A172 (cell line): Measurements from ENCODE around the gene RUVBL1. TPM values are rescaled to one million over a fixed set of nuclear protein-coding genes. Genes with fewer than 3 reads are reported as not detected.
"Not testable (repeated sequence)": the region's sequence is repeated elsewhere in the genome, so short reads cannot be mapped to it uniquely, and the experiment has no call there.

Experiments used
- DNase-seq: peaks from one replicate; pipeline ENCODE4 v3.0.0-alpha.2; 2015; ENCODE audit warnings: low spot score
- total RNA-seq: library from RNA; depleted of rRNA; stranded (reverse); fragments of >200 nt; shearing (Covaris generic); gene quantifications from 2 replicates; pipeline ENCODE4 v1.2.3, GENCODE V29; 2014; rRNA removed

The RUVBL1 gene
- 169 and 205 TPM in 2 replicates for total RNA-seq

DNA sequence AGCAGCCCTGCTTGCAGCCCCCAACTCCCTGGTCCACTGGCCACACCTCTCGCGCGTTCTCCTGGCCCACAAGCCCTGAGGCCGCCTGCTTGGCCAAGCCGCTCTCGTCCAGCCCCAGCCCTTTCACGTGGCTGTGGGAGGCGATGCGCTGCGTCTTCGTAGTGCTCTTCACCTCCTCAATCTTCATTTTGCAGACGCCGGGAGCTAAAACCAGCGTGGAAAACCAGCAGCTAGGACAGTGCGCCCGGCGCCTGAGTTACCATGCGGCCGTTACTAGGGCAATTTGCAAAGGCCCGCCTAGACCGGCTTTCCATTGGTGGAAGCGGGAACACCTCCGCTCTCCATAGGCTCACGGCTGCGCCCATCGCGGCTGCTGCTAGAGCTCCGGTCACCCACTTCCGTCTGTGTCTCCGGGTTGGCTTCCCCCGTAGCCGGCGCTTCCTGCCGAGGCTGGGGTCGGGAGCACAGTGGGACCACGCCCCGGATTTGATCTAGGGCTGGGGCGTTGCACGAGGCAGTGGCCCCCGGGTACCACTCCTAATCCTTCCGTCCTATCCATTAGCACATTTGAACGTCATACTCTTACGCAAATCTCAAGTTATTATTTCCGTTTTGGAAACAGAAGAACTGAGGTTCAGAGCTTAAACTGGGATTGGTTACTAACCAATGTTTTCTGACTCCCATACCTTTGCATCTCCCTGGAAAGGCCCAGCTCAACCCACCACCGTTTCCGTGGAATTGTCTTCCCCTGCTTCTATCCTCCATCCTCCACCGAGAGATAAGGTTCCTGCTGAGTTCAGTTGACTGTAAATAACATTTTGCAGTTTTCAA is at the start of gene RUVBL1:
TSS of gene RUVBL1 (minus strand) at position 275 of the 831 bp plus-strand sequence. CDS start at position 187, 88 bp downstream.
- peak; percentile 97 for DNase-seq

DNA sequence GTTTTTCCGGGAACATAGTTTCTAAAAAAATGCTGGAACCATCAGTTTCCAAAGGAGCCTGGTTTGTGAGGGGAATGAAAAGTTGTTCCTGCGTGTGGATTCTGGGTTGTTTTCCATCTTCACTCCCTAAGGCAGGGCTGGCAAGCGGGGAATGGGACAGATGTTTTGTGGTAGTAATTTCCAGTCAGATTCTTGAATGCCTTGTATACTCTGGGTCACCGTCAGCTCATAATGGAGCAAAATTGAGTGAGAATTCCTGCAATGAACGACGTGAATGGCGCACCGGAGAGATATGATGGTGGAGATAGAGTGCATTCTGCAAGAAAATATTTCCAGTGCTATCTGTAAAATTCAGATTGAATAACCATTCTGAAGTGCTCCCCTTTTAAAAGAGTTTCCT is 49.6 kb upstream of the RUVBL1 start:
- no peak for DNase-seq

DNA sequence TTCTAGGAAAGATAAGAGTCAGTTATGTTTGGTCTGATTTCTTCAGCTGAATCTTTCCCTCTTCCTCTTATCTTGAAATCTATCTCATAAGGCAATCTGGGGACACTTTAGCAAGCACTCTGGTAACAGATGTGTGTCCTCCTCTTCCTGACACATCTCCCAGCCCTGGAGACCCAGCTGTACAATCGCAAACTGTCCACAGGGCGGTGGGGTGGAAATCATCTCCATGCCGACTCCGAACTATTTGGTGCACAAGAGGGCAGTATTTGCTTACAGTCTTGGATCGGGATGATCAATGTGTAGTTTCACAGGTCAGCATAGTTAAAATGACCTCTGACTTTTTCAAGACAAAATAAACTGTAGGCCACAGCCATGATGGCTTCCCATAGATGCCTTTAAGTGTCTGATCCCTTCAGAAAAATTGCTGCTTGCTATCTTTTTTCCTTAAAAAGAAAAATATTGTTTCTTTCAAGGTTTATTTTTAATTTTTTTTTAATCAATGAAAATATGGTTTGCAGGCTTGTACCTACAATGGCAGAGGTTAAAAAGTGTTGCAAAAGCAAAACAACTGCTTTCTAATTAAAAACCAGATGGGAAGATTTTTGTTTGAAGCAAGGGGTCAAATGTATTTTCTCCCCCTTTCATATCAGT is 47.4 kb upstream of the RUVBL1 start:
- peak; percentile 61 for DNase-seq

DNA sequence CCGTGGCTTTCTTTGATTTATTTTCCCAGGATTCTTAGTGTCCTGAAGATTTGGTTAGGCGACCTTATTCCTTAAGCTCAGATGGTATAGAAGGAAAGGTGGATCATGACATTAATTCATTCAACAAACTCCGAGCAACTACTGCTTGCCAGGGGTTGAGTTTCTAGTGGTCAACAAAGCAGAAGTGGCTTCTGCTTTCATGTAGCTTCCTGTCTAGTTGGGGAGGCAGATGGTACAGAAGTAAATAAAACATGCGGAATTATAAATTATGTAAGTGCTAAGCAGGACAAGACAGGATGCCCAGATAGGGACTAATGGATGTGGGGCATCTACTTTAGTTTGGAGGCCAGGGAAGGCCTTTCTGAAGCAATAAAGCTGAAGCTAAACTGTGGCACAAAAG is 45.2 kb upstream of the RUVBL1 start:
- DNase-seq: no peak

DNA sequence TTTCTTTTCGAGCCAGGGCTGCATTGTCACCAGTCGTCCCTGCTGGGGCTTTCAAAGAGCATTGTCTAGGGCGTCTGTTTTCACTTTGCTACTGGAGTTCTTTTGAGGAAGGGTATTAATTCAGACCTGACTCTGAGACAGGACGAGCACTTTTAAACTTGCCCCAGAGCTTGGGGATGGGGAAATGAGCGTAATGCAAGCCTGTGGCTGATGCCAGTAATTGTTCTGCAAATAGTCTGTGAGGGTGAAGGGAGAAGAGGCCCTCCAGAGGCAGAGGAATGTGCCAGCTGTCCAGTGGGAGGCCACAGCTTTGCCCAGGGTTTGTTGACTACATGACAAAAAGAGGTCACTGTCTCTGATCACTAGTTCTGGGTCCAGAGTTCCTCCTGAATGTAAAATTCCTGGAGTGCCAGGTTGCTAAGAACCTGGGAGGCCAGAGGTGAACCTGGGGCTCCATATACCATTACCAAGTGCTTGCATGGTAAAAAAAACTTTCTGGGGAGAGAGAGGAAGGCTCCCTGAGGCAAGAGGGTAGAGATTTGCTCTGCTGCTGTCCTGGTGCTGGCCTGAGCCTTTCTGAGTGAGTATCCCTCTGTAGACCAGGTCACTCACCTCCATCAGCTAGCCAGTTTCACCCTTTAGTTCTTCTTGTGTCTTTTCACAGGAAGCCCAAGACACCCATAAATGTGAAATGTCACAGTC is 44.5 kb upstream of the RUVBL1 start:
- DNase-seq: no peak

DNA sequence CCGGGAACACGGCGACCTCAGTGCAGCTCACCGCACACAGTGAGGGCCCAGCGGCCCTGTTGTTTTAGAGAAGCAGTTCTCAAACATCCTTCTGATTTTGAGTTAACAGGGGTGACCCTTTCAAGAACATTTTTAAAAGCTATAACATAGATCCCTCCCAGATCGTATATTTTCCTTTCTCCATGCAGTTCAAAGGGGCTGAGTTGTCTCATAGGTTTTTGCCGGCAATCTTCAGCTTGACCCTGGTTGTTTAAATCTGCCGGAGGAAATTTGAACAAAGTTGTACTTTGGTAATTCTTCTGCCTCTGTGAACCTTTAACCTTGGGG is 44.0 kb upstream of the RUVBL1 start:
- DNase-seq: no peak

DNA sequence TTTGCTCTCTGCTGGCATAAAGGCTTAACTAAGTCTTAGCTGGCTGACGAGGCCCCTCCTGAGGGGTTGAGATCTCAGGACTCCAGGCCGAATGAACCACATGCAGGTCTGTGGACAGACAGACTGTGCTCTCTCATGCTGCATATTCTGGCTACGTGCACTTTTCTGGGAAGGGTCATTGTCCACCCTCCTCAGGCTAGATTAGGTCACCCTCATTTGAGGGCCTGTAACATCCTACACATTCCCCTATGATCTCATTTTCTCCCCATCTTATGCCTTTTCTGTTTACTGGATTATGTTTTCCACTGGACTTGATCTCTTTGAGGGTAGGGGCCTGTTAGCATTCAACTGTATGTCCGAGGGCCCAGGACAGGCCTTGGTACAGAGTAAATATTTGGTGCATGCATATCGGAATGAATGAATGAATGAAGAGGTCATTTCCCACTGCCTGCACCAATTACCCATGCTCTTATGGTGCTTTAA is 43.4 kb upstream of the RUVBL1 start:
- no peak for DNase-seq

DNA sequence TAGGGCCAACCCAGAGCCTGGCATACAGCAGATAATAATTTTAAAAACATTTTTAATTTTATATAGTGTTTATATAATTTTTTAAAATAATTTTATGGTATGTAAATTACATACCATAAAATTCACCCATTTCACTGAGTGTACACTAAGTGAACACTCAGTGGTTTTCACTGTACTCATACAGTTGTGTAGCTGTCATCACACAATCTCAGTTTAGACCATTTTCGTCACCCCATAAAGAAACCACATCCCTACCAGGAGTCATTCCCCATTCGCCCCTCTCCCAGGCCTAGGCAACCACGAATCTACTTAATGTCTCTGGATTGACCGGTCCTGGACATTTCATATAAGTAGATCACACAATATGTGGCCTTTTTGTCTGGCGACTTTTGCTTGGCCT is 39.8 kb upstream of the RUVBL1 start:
- no peak for DNase-seq

DNA sequence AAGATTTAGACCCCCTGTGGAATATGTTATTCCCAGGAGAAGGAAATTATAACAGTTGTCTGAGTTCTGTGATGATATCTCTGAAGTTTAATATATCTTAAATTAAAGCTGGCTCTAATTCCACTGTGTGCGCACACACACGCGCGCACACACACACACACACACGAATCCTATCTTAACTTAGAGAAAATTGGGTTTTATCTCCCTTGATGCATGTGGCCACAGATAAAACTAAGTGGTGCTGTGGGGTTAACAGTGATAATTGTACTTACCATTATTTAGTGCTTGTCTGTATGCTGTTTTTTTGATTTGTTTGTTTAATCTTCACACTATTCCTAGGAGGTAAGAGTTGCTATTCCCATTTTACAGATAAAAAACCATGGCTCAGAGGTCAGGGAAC is 37.0 kb upstream of the RUVBL1 start:
- DNase-seq: no peak

DNA sequence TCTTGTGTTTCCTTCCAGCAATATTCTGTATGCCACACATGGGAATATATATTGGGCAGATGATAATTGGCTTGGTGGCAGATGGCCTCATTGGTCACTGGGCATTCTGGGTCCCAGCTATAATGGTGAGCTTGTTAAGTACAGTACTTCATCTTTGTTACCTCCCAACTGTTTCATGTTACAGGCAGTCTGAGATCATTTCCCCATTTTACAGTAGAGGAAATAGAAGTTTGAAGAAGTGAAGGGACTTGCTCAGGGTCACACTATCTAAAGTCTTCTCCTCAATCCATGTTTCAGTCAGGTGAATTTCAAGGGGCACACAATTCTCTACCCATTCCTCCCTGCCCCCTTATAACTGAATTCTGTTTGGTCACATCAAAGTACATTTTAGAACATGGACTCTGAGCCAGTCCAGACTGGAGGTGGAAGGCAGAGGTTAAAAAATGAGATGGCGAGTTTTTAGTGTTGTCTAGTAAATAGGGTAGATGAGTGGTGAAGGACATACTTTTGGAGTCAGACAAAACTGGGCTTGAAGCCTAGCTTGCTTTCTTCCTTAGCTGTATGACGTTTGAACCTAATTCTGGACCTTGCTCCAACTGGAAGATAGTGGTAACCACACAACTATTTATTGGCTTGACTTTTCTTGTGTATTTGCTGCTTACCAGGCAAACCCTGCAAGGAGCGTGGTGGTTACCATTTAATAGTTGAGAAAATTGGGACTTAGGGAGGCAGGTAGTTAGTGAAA is 32.2 kb upstream of the RUVBL1 start:
- no peak for DNase-seq

DNA sequence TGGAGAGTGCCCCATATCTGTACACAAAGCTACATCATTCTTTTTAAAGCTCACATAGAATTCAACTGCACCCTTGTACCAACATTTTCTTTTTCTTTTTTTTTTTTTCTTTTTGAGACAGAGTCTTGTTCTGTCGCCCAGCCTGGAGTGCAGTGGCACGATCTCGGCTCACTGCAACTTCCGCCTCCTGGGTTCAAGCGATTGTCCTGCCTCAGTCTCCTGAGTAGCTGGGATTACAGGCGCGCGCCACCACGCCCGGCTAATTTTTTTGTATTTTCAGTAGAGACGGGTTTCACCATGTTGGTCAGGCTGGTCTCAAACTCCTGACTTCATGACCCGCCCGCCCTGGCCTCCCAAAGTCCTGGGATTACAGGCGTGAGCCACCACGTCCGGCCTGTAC is 30.7 kb upstream of the RUVBL1 start:
- DNase-seq: not testable (repeated sequence)

DNA sequence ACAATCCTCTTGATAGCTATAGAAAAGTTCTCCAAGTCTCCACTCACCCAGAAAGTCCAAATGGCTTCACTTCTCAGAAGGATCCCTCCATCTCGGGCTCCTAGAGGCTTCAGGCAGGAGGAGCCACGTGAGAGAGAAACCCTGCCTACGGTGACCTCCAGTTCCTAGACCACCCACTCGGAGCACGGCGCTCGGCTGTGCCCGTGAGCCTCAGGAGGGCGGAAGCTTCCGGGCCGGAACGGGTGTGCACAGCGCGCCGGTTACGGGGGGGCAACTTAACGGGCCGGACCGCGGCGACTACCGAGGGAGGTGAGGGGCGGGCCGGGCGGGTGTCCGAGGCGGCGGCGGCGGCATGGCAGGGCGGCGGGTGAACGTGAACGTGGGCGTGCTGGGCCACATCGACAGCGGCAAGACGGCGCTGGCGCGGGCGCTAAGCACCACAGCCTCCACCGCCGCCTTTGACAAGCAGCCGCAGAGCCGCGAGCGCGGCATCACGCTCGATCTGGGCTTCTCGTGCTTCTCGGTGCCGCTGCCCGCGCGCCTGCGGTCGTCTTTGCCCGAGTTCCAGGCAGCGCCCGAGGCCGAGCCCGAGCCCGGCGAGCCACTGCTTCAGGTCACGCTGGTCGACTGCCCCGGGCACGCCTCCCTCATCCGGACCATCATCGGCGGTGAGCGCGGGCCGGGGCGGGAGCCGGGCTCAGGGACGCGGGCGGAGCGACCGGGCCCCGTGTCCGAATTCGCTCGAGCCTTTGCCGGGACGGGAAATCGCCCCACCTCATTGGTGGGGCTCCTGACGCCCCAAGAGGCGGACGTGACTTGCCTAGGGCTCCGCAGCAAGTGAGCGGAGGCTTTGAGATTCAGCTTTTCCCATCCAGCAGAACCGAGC is 29.8 kb upstream of the RUVBL1 start, which contains the start of gene EEFSEC:
TSS of gene EEFSEC (plus strand) at position 326 of the 886 bp plus-strand sequence. CDS start at position 353, 27 bp downstream.
- peak; percentile 46 for DNase-seq

DNA sequence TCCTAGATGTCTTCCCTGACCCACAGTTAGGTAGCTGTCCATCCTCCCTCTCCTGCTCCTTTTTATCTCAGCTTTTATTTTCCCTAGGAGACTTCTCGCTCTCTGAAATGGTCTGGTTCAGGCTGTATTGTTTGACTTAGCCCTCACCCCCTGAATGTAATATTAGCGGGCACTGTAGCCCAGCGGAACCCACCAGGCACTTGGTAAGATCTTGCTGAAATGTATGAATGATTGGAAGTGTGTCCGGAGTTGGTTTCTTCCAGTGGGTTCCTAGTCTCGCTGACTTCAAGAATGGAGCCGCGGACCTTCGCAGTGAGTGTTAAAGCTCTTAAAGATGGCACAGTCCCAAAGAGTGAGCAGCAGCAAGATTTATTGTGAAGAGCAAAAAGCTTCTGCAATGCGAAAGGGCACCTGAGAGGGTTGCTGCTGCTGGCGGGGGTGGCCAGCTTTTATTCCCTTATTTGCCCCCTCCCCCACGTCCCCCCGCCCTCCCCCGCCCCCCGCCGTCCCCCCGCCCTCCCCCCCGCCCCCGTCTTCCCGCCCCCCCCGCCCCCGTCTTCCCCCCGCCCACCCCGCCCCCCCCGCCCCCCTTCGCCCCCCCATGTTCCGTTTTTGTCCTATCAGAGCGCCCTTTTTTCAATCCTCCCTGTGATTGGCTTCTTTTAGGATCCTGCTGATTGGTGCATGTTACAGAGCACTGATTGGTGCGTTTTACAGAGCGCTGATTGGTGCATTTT is 29.0 kb upstream of the RUVBL1 start:
- peak; percentile 93 for DNase-seq

DNA sequence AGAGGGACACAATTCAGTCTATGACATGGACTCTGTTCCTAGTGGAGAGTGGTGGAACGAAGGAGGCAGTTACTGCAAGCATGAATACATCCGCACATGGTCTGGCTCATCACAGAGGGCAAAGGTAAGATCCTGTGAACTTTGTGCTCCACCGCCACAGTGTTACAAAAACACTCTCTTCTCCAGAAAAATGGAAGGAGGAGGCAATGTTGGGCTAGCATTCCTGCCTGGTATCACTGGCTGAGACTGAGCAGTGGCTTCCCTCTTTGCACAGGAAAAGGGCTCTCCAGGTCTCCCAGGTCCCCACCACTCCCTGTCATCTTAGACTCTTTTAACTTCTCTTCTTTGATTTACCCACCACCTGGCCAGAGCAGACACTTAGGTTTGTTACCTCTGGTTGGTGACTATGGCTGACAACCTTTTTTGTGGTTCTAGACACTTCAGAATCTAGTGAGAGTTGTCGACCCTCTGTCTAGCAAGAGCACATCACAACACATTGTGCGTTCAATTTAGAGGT is 28.2 kb upstream of the RUVBL1 start:
- no peak for DNase-seq

DNA sequence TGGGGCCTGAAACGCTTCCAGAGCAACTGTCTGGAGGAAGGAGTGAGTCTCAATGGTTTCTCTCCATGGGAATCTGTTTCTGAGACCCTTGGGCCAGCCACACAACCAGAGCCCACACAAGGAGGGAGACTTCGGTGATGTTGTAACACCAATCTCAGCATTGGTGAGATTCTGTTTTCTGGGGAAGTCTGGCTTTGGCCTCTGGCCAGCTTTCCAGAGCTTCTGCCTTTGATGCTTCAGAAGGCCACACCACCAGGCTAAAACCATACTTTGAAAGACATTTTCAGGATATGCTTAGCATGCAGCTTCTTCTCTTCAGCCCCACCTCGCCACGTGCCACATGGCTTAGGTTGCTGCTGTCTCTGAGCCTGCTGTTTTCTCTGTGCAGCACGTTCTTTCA is 26.0 kb upstream of the RUVBL1 start:
- no peak for DNase-seq

DNA sequence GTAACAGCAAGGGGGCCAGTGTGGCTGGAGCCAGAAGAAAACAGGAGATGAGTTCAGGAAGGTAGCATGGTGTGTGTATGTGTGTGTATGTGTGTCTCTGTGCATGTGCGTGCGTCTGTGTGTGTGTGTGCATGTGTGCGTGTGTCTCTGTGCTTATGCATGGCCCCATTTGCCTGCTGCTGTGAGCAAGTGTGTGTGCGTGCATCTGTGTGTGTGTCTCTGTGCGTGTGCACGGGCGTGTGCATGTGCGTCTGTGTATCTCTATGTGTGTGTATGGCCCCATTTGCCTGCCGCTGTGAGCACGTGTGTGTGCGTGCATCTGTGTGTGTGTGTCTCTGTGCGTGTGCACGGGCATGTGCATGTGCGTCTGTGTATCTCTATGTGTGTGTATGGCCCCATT is 22.6 kb upstream of the RUVBL1 start:
- DNase-seq: no peak

DNA sequence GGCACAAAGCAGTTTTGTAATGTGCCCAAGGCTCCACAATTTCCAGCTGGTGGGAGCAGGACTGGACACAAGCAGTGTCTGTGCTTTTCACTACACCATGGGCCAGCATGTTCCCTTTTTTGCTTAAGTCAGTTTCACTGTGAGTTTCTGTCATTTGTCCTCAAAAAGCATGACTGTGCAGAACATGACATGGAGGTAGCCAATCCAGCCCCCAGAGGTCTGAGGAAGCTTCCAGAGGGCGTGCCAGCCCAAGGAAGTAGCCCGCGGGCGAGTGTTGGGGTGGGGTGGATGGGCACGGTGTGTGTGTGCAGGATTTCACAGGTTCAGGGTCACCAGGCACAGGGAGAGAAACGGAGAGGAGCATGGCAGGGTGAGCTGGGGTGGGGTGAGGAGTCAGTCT is 21.7 kb upstream of the RUVBL1 start:
- no peak for DNase-seq

DNA sequence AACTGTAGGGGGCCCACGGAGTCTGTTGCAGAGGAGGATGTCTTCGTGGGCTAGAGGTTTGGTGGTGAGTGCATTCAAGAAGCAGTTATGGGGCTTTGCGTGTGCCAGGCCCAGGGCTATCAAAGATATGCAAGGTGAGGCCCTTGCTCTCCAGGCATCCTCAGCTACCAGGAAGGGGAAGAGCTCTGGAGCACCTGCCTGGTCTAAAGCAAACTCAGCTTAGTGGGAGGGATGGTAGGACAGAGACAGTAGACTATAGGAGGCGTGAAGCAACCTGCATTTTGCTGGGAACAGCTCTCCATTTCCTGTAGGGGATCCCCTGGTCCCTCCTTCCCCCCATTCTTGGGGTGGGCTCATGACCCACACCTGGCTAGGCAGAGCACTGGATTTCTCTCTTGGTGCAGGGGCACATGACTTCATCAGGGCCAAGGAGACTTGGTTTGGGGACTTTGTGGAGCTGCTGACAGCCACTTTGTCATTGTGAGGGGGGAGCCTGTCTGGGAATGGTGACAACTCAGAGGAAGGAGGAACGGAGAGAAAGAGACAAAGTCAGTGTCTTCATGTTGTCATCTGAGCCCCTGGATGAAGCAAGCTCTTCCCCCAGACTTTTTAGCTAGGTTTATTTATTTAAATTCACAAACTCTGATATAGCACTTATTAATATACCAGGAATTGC is 21.0 kb upstream of the RUVBL1 start:
- DNase-seq: no peak

DNA sequence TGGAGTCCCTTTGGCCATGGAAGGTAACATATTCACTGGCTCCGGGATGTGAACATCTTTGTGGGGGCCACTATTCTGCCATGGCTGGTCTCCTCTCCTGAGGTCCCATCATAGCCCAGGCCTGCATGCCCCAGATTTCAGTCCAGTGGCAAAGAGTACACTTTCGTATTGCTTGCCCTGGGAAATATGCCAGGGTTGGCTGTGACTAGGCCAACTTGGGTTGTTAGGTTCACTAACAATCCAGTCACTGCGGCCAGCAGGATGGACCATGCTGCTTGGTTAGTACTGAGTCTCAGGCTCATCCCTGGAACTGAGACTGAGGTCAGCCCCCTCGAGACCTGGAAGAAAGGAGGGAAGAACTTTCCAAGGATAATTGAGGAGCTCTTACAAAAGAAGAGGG is 19.9 kb upstream of the RUVBL1 start:
- no peak for DNase-seq
